IPS DF 19.7 (cell line): Measurements from ENCODE around the gene LYZL6.
A peak's percentile ranks its signal among the peaks of the same experiment; 100 is the strongest.

Experiments used
- DNase-seq: peaks from one replicate; pipeline ENCODE4 v3.0.0-alpha.2; 2013; ENCODE audit warnings: low read depth, low spot score

LYZL6 gene, protein sequence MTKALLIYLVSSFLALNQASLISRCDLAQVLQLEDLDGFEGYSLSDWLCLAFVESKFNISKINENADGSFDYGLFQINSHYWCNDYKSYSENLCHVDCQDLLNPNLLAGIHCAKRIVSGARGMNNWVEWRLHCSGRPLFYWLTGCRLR

DNA sequence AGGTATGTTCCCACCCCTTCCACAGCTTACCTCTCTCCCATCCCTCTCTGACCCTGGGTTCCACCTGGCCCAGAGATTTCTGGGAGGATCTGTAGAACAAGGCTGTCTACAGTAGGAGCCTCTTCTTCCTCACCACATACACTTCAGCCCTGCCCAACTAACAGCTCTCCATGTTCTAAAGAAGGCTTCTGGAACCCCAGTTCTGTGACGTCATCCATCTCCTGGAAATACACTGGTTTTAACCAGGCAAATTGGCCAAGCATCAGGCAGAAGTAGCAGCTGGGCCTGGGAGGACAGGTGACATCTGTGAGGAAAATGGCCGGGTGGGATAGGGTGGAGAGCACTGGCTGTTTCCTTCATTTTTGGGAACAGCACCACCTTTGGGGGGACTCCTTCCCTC lies at the start of gene LYZL6:
Gene LYZL6, minus strand, starts transcription at position 177 of the 400 bp plus-strand sequence. CDS start 4,357 bp downstream, outside the sequence.
- no peak for DNase-seq

DNA sequence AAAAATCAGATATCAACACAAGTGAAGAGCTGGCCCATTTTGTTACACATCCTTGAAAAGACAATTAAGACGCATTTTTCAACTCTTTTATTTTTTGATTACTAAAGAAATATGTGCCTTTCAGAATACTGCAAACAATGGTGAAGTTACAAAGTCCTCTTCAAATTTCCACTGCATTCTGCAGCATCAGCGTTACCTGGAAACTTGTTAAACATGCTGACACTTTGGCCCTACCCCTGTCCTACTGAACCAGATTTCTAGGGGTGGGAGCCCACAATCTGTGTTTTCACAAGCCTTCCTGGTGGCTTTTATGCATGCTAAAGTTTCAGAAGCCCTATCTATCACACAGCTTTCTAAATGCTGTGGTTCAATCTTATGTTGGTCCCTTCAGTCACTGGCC lies 47.6 kb upstream of the LYZL6 start:
- no peak for DNase-seq

DNA sequence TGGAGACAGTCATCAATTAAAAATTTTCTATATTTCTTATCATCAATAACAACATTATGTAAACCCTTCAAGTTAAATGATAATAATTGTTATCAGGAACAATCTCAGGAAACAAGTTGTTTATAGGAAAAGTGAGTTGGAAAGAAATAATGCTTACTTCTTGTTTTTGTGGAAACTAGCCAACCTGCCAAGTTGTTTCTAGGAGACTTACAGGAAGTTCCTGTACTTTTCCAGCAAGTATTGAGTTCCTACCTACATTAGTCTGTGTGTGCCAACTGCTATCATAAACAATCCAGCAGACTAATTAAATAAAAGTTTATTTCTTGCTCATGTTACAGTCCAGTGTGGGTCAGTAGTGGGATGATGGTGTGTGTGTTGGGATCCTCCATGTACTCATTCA lies 44.7 kb upstream of the LYZL6 start:
- no peak for DNase-seq

DNA sequence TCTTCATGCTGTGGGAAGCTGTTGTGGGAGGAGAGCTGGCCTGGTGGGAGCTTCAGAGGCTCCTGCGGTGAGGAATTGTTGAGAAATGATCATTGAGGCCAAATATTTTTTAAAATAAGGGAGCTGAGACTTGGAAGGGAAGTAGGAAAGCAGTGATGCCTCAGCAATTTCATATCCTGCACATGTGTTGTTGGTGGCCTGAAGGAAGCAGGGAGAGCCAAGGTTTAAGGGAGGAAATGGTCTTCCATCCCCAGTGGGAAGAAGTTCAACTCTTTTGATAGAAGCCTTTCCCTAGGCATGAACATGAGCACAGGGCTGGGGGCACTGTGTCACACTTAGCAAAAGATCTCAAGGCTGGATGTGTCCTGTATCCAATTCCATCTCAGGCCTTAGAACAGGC lies 43.1 kb upstream of the LYZL6 start, which contains the start of gene CCL14:
Gene CCL14, minus strand, starts transcription at position 87 of the 400 bp plus-strand sequence. Its CDS starts 80 bp downstream, at position 7.
- no peak for DNase-seq

DNA sequence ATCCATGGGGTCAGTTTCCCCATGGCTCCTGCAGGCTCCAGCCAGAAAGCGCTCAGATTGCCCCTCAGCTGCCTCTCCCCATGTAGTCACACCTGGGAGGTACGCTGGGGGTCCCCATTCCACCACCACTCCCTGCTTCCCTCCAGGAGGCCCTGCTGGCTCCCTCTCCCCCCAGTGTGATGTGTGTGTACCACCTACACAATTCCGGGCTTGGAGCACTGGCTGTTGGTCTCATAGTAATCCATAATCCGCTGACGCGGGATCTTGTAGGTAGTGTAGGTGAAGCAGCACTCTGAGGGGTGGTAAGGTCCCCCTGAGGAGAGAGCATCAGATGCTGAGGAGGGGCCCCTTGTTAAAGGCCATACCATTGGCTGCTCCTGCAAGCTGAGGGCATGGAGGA lies 40.6 kb upstream of the LYZL6 start:
- no peak for DNase-seq

DNA sequence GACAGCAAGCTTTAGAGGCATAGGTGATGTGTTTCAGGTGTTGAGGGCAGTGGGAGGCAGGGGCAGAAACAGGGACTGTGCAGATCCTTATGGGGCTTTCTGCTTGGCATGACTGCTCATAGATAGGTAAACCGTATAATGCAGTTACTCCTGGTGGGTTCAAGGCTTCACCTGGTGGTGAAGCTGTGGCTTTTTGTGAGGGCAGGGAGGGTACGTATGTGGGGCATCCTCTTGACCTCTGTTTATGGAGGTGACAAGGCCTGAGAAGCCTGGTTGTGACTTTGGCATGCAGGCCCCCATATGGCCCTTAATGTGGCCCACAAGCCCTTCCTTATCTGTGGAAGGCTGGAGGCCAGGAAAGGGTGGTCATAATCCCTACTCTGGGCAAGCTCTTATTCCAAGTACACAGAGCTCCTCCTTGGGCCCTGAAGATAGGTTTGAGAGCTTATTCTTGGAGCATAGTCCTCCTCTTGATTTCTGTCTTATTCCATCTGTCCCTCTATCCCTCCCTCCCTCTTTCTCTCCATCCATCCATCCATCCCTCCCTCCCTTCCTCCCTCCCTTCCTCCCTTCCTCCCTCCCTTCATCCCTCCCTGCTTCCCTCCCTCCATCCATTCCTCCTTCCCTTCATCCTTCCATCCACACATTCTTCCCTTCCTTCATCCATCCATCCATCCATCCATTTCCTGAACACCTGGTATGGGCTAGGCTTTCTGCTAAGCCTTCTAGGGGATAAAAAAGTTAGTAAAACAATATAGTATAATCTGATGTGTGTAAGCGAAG lies 39.1 kb upstream of the LYZL6 start:
- DNase-seq, result no peak

DNA sequence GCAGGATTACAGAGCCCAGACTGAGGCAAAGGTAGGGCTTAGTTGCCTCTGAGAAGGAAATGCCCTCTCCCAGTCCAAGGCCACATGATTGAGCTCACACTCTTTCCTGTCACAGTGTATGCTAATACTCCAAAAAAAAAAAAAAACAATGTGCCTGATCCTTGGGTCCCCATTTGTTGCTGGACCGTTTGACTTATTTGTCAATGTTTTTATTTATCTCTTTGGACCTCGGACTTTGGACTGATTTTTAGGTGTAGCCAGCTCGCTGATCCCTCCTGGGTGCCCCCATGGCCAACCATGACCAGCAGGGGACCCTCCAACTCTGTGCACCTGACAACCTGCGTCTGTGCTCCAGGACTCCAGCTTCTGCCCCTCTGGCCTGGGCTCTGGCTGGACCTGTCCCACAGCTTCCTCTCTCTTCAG lies 38.4 kb upstream of the LYZL6 start:
- no peak for DNase-seq

DNA sequence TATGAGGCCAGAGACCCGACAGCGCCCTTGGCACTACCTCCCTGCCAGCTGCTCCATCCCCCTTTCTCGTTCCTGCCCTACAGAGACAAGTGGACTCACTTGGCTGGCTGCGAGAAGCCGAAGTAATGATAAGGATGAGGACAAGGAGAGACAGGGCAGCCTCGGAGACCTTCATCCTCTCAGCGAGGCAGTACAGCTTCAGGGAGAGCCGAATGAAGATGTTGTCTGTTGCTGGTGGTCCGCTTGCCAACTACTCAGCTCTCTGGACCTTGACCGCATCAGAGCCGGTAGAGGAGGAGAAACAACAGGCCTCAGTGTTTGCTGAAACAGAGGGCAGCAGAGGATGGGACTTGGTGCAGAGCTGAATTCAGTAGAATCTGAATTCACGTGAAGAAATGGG lies 37.7 kb upstream of the LYZL6 start, which contains the start of gene CCL16:
Gene CCL16, minus strand, starts transcription at position 252 of the 400 bp plus-strand sequence. Its CDS starts 77 bp downstream, at position 175.
- no peak for DNase-seq

DNA sequence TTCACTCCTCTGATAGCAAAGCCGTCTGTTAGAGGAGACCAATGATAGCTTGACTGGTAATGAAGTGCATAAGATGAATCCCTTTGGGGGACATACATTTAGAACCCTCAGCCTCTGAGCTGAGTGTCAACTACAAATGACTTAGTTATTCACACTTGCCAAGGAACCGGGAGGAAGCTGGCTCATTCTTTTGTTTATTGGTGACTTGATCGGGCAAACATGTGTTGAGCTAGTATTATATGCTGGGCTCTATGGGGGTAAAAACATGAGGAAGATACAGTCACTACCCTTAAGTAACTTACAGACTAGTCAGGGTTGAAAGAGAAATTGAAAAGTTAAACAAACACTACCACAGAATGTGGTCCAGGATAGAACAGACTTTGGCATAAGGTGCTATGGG lies 34.8 kb upstream of the LYZL6 start:
- no peak for DNase-seq

DNA sequence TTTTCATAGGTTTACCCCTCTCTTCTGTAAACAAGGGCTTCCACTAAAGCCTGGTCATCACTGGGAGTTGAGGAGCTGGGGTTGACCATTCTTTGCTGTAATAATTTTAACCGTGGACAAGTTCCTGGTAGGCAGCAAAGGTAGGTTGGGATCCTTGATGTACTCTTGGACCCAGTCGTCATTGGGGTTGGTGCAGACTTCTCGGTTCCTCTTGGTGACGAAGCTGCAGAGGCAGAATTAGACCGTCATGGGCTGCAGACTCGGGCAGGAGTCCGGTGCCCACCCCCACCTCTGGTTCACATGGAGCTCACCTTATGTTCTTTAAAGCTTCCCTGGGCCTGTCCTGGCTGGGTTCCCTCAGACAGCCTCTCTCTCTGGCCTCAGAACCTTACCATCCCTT lies 34.0 kb upstream of the LYZL6 start:
- DNase-seq, result no peak

DNA sequence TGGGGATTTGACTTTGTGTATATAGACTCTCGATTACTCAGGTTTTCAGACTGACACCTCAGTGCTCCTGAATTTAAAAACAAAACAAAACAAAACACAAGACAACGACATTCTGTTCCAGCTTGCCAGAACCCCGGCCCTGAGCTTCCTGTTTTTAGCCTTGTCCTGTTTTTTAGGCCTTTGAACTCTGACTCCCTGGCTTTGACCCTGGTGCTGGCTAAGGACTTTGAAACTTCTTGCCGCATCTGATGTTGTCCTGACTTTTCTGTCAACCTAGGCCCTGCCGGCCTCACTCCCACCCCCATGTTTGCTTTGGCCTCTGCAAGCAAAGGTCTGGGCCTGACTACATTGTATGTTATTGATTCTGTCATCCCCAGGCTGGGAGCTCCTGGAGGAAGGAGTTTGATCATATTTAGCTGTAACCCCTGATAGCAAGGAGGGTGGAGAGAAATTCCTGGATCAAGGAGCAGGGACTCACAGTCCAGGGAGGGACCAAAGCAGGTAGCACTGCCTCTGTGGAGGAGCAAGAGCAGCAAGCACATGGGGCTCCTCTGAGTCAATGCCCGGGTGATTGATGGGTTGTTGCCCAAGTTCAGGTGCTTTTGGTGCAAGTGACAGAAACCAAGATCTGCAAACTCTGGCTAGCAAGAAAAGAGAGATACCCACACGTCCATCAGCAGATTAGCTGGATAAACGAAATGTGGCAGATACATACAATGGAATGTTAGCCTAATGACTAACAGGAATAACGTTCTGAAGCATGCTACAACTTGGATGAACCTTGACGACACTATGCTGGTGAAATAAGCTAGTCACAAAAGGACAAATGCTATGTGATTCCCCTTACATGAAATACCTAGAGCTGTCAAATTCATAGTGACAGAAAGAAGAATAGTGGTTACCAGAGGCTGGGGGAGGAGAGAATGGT lies 30.1 kb upstream of the LYZL6 start:
- DNase-seq, result no peak

DNA sequence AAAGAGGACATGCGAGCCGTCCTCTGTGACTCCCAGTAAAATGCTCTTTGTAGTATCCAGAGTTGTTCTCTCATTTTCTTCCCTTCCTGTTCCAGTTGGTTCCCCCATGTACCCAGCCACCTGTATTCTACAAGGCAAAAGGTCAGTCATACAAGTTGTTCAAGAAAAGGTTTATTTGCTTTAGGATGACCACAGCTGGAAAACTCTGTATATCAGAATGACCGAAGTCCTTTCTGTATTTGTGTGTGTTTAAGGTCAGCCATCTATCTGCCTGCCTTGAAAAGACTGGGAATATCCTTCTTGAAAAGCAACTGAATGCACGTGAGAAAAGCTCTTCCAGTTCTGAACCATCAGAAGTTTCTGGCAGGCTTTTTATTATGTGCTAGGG lies 29.4 kb upstream of the LYZL6 start:
- no peak for DNase-seq

DNA sequence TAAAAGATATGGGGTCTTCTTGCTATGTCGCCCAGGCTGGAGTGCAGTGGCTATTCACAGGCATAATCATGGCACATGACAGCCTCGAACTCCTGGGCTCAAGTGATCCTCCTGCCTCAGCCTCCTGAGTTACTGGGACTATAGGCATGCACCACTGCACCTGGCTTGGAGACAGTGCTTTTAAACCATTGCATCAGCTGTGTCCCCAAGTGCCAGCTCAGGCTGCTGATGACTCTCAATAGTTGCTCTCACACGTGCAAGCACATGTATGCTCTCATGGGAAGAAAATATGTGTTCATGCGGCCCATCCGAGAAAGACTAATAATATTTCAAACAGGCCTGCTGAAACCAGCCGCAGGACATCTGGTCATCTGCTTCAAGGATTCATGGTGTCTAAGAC lies 29.0 kb upstream of the LYZL6 start:
- DNase-seq, result no peak

DNA sequence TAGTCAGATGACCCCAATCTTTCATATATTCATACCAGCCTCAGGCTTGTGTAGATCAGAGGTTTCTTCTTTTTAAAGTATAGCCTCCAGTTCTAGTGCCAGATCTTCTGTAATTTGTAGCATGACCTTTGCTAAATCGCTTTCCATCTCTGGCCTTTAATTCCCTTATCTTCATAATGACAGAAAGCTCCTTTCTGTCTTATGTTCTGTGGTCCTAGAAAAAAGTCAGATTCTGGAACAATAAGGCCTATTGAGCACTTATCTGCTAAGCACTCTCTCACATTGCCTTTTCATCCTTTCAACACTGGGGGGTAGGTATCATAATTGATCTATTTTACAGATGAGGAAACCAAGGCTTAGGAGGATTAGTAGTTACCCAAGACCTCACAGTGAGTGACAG lies 28.6 kb upstream of the LYZL6 start:
- DNase-seq, result no peak

DNA sequence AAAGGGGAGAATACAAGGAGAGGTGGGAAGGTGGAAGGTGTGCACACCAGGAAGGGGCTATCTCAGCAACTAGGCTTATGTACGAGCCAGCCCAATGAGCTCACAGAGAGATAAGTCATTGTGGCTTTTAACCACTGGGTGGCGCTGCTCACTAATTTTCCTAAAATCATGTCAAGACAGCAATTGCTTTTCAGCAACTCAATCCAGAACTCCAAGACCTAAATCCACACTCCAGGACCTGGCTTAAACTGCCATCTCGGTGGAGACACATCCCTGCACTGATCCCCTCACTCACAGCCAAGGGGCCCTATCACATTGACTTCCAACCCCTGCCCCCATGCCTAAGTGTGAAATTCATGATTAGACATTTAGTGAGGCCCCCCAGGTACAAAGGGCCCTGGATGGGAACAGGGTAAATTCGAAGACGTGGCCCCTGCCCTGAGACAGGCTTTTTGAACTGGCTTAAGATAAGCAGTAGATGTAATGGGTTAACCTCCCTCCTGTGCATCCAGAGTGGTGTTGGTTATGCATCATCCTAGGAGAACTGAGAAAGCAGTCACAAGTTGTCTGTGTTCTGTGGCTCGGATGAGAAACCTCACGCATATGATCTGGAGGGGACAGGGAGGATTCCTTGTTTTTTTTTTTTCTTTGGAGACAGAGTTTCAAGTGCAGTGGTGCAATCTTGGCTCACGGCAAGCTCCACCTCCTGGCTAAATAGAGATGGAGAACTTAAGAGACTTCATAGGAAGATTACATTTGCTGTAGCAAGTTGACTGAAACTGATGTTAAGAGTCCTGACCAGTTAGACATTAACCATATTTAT lies 26.3 kb upstream of the LYZL6 start:
- peak; percentile 56 for DNase-seq

DNA sequence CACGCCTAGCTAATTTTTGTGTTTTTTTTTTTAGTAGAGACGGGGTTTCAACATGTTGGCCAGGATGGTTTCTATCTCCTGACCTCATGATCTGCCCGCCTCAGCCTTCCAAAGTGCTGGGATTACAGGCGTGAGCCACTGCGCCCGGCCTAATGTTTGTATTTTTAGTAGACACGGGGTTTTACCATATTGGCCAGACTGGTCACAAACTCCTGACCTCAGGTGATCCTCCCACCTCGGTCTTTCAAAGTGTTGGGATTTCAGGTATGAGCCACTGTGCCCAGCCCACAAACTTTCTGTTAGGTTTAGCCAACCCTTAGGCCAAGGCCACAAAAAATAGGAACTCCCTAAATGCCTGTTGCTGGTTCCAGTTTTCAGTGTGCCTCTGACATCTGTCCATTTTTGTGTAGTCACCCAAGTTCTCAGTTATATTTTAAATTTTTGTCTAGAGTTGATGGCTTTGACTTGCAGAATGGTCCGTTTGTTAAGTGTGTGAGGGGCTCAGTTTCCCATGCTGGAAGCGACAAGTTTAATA lies 25.1 kb upstream of the LYZL6 start:
- DNase-seq, result no peak

DNA sequence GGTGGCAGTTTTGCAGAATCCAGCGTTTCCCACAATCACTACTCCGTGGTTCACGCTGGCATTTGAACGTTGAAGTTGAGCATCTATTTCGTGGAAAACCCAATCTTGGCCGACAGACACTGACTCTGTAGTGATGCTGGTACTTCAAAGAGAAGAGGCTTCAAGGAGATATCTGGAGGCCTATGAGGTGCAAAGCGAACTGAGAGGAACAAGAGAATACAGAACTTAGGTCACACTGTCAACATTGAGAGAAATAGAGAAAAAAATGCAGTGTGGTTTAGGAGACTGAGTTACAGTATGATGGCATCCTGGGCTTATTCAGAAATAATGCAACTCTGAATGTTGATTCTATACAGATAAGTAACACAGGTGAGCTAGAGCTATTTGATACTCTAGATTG lies 21.8 kb upstream of the LYZL6 start:
- no peak for DNase-seq

DNA sequence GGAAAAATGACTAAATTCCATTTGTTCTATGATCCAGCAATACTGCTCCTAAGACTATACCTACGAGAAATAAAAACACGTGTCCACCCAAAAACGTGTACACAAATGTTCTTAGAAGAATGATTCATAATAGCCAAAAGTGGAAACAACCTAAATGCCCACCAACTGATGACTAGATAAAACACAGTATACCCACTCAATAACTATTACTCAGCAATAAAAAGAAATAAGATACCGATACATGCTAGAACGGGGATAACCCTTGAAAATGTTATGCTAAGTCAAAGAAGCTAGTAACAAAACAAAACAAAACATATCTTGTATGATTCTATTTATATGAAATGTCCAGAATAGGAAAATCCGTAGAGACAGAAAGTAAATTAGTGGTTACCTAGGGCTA lies 20.1 kb upstream of the LYZL6 start:
- no peak for DNase-seq

DNA sequence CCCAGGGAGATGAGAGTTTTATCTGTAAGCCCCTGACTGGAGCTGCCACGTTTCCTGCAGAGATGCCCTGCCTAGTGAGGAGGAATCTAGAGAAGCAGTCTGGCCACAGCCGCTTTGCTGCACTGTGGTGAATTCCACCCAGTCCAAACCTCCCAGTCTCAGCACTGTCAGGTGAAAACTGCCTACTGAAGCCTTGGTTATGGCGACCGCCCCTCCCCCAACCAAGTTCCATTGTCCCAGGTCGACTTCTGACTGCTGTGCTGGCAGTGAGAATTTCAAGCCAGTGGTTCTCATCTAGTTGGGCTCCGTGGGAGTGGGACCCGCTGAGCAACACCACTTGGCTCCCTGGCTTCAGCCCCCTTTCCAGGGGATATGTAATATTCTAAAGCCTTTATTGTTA lies 10.2 kb upstream of the LYZL6 start:
- no peak for DNase-seq

DNA sequence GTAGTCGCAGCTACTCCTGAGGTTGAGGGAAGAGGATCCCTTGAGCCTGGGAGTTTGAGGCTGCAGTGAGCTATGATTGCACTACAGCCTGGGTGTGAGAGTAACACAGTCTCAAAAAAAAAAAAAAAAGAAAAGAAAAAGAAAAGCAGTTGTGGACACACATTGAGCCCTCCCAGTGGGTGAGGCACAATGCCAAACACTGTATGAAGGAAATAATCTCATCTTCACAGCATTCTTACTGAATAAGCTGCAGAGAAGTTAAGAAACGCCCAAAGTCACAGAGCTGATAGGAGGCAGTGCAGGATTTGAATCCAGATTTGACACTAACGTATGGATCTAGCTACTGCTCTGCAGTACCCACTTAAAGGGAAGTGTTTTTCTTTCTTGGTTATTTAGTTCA lies 5.9 kb upstream of the LYZL6 start:
- no peak for DNase-seq

DNA sequence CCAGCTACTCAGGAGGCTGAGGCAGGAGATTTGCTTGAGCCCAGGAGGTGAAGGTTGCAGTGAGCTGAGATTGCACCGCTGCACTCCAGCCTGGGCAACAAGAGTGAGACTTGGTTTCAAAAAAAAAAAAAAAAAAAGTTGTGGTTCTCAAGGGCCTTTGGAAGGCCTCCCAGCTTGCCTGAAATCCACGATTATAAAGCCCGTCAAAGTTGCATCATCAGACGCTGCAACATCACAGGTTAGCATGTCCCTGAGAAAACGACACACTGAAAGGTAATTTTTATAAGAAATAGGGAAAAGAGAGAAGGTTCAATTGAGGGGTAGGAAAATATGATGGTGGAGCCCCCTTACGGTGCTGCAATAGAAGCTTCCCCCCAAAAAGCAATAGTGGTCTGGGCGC lies 4.6 kb upstream of the LYZL6 start:
- DNase-seq, result no peak
